ENCODE data around the gene PSMD11. TPM values are rescaled to one million over a fixed set of nuclear protein-coding genes. Genes with fewer than 3 reads are reported as not detected.

PSMD11 gene
- total and polyA plus RNA-seq, 2 of the 13 experiments (the other 11 are each of a cell fraction or from before 2014, with no cell fraction given): 69.8 to 152 TPM

GRCh38 chr17:32523017-32523680, 78.8 kb downstream of the PSMD11 start:
- 81% methylated on average over 11 of the region's 11 CpGs for WGBS (ENCODE audit: low lambda C conversion rate)
- no TSS peak for BruUV-seq (replicated peaks)
- Histone ChIP-seq H3K27me3 (ENCODE audit: control insufficient read depth in 1 of 2, insufficient read depth in 2 of 2, low read length in 2 of 2) (no peaks in the 10 kb centered on the region), H3K4me2 (ENCODE audit: low read depth, low read length) (no peak overlapping the region), H2AFZ (ENCODE audit: low read length) (no peak overlapping the region), H3K36me3 (replicated peaks in 1 of 2; ENCODE audit: control insufficient read depth in 1 of 2, insufficient read depth in 2 of 2, low read length in 2 of 2) (no peaks in the 10 kb centered on the region), H3K27ac (ENCODE audit: extremely low read length, insufficient read depth, low read length) (no peak overlapping the region), H4K20me1 (ENCODE audit: insufficient read depth, low read length) (no peaks in the 10 kb centered on the region), H3K4me3 (replicated peaks in 1 of 3; ENCODE audit: insufficient read depth in 1 of 3, low read depth in 2 of 3, low read length in 3 of 3) (no peak overlapping the region), H3K9me3 (ENCODE audit: low read length) (no peaks in the 10 kb centered on the region), H3K79me2 (ENCODE audit: insufficient read depth, low read length) (no peaks in the 10 kb centered on the region), H3K9ac (ENCODE audit: insufficient read depth, low read depth, low read length) (no peak overlapping the region), H3K4me1 (ENCODE audit: insufficient read depth, low read length) (peaks cover 16% of the 10 kb centered on the region)
- intact Hi-C loops (cut with micrococcal nuclease; ENCODE audit: unreplicated experiment) (no loop called here), in situ Hi-C loops (cut with HindIII; ENCODE audit: extremely low pct_ligation_motif_present, low pct_unique_long_range_greater_than_20kb) (no loop called here)
- POLR2A ChIA-PET: no interaction called here
- ATAC-seq (no peak), DNase-seq (ENCODE audit: low spot score) (no peak), FAIRE-seq (no peak)
- CTCF ChIA-PET (ENCODE audit: low intra/inter-chr PET ratio, low total read pairs): no interaction called here
- no peak for TF ChIP-seq KDM4B (CRISPR knock-in tag; IDR thresholded peaks at IDR 0.05)
- TF ChIP-seq ZNF367 (CRISPR knock-in tag; IDR thresholded peaks at IDR 0.05; ENCODE audit: borderline replicate concordance): no peak
- no peak for TF ChIP-seq ZNF558 (CRISPR knock-in tag; IDR thresholded peaks at IDR 0.05; ENCODE audit: borderline replicate concordance)
- TF ChIP-seq ZNF142 (CRISPR knock-in tag; IDR thresholded peaks at IDR 0.05): no peak
- TF ChIP-seq SNAPC2 (CRISPR knock-in tag; IDR thresholded peaks at IDR 0.05): no peak
- no peak for TF ChIP-seq ZMYM2 (CRISPR knock-in tag; IDR thresholded peaks at IDR 0.05)
- TF ChIP-seq SMYD3 (CRISPR knock-in tag; IDR thresholded peaks at IDR 0.05): no peak
- no peak for TF ChIP-seq PAXIP1 (CRISPR knock-in tag; conservative IDR thresholded peaks at IDR 0.05)
- no peak for TF ChIP-seq ZNF788 (CRISPR knock-in tag; IDR thresholded peaks at IDR 0.05; ENCODE audit: borderline replicate concordance)
- no peak for TF ChIP-seq NKX3-1 (CRISPR knock-in tag; IDR thresholded peaks at IDR 0.05)
- no peak for TF ChIP-seq SNAI1 (CRISPR knock-in tag; IDR thresholded peaks at IDR 0.05; ENCODE audit: borderline replicate concordance)
- no peak for TF ChIP-seq CREM (IDR thresholded peaks at IDR 0.05)
- TF ChIP-seq CREM (CRISPR knock-in tag; IDR thresholded peaks at IDR 0.05): no peak
- no peak for TF ChIP-seq CCAR2 (optimal IDR thresholded peaks at IDR 0.05; ENCODE audit: low read depth, low read length)
- TF ChIP-seq ZNF556 (CRISPR knock-in tag; IDR thresholded peaks at IDR 0.05; ENCODE audit: borderline replicate concordance): no peak
